Type B pancreatic cell (in vitro differentiated cells): Measurements from ENCODE around the gene KNTC1. TPM values are rescaled to one million over a fixed set of nuclear protein-coding genes. Genes with fewer than 3 reads are reported as not detected.
"Not testable (repeated sequence)": the region's sequence is repeated elsewhere in the genome, so short reads cannot be mapped to it uniquely, and the experiment has no call there.

ENCODE experiments used
- DNase-seq: peaks from one replicate; pipeline ENCODE4 v3.0.0; 2021; ENCODE audit warnings: mixed read lengths; ENCODE audit not compliant: unreplicated experiment; ENCODE audit errors: extremely low spot score
- H3K27ac Mint-ChIP-seq: 2 replicates; pipeline ENCODE4 v1.8.0; 2021; ENCODE audit warnings: mild to moderate bottlenecking, mixed read lengths
- H3K27me3 Mint-ChIP-seq: 2 replicates; pipeline ENCODE4 v1.8.0; 2021; ENCODE audit warnings: mixed read lengths
- H3K36me3 Mint-ChIP-seq: 2 replicates; pipeline ENCODE4 v1.8.0; 2021; ENCODE audit warnings: mixed read lengths
- H3K4me1 Mint-ChIP-seq: one replicate; pipeline ENCODE4 v1.8.0; 2021; ENCODE audit warnings: mixed read lengths; ENCODE audit not compliant: unreplicated experiment
- H3K4me3 Mint-ChIP-seq: 2 replicates; pipeline ENCODE4 v1.8.0; 2021; ENCODE audit warnings: mild to moderate bottlenecking, mixed read lengths
- H3K9me3 Mint-ChIP-seq: 2 replicates; pipeline ENCODE4 v1.8.0; 2021; ENCODE audit warnings: mixed read lengths
- total RNA-seq: library from RNA; stranded (reverse); gene quantifications from 2 replicates; pipeline ENCODE4 v1.2.1, GENCODE V29; 2021; ENCODE audit warnings: low replicate concordance
- TF ChIP-seq, protein P1 (sequence below): fragments of 200-600 bp; sonication (generic); conservative IDR thresholded peaks from 2 replicates; pipeline ENCODE4 v1.5.0; 2021; ENCODE audit warnings: antibody characterized with exemption, mild to moderate bottlenecking

The KNTC1 gene
- total RNA-seq, 1 donor from 2014 or later: 74.8 TPM

DNA sequence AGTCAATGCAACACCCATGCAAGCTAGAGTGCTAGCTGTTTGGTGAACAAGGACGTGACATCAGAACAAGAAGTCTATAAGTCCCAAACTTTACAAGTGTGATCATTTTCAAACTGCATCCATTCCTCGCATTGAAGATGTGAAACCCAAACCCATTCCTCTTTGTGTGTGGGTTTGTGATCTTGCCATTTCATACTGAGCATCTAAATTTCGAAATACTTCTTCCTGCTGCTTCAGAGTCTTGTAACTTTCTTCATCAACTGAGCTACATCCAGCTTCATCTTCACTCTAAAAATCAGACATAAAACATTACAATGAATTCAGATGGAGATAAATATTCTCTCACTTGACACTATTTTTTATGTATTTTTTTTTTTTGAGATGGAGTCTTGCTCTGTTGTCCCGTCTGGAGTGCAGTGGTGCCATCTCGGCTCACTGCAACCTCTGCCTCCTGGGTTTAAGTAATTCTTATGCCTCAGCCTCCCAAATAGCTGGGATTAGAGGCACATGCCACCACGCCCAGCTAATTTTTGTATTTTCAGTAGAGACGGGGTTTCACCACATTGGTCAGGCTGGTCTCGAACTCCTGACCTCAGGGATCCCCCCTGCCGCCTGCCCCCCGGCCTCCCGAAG, 21.5 kb upstream of the KNTC1 start:
- H3K27ac Mint-ChIP-seq: peak overlapping the region; percentile 17
- peaks cover 23% of the 10 kb centered on the region for H3K36me3 Mint-ChIP-seq
- H3K27me3 Mint-ChIP-seq: no peaks in the 10 kb centered on the region
- H3K4me1 Mint-ChIP-seq: peaks cover 10% of the 10 kb centered on the region
- TF ChIP-seq, protein P1, sequence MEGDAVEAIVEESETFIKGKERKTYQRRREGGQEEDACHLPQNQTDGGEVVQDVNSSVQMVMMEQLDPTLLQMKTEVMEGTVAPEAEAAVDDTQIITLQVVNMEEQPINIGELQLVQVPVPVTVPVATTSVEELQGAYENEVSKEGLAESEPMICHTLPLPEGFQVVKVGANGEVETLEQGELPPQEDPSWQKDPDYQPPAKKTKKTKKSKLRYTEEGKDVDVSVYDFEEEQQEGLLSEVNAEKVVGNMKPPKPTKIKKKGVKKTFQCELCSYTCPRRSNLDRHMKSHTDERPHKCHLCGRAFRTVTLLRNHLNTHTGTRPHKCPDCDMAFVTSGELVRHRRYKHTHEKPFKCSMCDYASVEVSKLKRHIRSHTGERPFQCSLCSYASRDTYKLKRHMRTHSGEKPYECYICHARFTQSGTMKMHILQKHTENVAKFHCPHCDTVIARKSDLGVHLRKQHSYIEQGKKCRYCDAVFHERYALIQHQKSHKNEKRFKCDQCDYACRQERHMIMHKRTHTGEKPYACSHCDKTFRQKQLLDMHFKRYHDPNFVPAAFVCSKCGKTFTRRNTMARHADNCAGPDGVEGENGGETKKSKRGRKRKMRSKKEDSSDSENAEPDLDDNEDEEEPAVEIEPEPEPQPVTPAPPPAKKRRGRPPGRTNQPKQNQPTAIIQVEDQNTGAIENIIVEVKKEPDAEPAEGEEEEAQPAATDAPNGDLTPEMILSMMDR: no peak
- no peaks in the 10 kb centered on the region for H3K9me3 Mint-ChIP-seq
- H3K4me3 Mint-ChIP-seq: no peak overlapping the region
- DNase-seq: no peak

DNA sequence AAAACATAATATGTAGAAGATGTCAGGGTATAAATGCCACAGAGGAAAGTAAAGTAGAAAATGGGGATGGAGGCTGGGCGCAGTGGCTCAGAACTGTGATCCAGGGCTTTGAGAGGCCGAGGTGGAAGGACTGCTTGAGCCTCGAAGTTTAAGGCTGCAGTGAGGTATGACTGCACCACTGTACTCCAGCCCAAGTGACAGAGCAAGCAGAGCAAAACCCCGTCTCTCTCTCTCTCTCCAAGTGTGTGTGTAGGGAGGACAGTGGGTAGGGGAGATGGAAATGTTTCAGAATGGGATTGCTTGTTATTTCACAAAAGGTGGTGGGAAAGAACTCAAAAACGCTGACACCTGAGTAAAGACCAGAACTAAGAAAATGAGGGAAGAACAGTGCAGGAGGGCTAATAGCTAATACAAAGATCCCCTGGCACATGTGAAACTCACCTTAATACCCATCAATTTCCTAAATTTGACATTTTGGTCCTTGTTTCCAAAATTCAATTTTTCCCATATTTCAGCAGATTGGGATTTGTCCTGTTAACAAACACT, 20.6 kb upstream of the KNTC1 start:
- Mint-ChIP-seq H3K27me3 (no peaks in the 10 kb centered on the region), H3K4me1 (peaks cover 3% of the 10 kb centered on the region), H3K27ac (no peak overlapping the region), H3K9me3 (no peaks in the 10 kb centered on the region), H3K4me3 (no peak overlapping the region), H3K36me3 (peaks cover 24% of the 10 kb centered on the region)
- TF ChIP-seq, protein P1: no peak
- DNase-seq: no peak

DNA sequence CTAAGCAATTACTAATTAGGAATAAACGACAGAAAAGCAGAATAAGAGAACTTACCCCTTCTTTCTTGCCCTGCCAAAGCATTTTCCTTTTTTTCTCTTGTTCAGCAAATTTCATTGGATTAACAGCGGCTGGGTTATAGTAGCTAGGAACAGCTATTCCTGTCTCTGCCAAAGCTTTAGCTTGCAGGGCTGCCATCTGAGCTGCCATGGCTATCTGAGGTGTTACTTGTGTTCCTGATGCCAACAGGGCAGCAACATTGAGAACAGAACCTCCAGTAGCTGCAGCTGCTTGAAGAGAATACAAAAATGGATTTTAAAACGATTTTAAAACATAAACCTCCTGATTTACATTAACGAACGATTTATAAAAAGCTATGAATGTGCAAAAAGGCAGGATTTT, 18.9 kb upstream of the KNTC1 start:
- DNase-seq: no peak
- no peak overlapping the region for H3K27ac Mint-ChIP-seq
- peaks cover 29% of the 10 kb centered on the region for H3K36me3 Mint-ChIP-seq
- H3K4me1 Mint-ChIP-seq: no peaks in the 10 kb centered on the region
- TF ChIP-seq, protein P1: no peak
- H3K27me3 Mint-ChIP-seq: no peaks in the 10 kb centered on the region
- H3K4me3 Mint-ChIP-seq: no peak overlapping the region
- H3K9me3 Mint-ChIP-seq: no peaks in the 10 kb centered on the region

DNA sequence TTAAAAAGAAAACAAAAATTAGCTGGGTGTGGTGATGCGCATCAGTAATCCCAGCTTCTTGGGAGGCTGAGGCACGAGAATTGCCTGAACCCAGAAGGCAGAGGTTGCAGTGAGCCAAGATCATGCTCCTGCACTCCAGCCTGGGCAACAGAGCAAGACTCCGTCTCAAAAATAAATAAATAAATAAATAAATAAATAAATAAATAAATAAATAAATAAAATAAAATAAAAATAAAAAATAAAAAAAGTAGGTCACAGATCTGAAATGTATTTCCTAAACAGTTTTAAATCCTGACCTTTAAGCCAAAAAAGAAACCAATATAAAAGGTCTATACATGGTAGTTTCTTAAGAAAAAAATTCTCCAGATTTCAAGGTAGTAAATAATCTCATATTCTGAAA, 14.0 kb upstream of the KNTC1 start:
- not testable (repeated sequence) for H3K27me3 Mint-ChIP-seq, DNase-seq, H3K4me3 Mint-ChIP-seq, H3K27ac Mint-ChIP-seq, H3K9me3 Mint-ChIP-seq, H3K4me1 Mint-ChIP-seq
- peaks cover 43% of the 10 kb centered on the region for H3K36me3 Mint-ChIP-seq

DNA sequence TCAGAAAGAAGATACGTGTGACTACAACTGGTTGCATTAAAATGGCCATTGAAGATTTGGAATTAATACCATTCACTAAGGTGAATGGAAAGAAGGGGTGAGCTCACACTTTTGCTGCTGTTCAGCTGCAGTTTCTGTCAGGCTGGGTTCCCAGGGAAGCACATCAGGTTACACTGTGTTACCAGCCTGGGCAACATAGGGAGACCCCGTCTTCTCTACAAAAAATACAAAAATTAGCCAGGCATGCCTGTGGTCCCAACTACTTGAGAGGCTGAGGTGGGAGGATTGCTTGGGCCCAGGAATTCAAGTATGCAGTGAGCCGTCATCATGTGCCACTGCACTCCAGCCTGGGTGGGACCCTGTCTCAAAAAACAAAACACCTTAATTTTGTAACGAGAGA, 13.4 kb upstream of the KNTC1 start:
- no peaks in the 10 kb centered on the region for H3K4me1 Mint-ChIP-seq
- TF ChIP-seq, protein P1: no peak
- DNase-seq: no peak
- H3K36me3 Mint-ChIP-seq: peaks cover 42% of the 10 kb centered on the region
- H3K27me3 Mint-ChIP-seq: no peaks in the 10 kb centered on the region
- peak overlapping the region; percentile 53 for H3K27ac Mint-ChIP-seq
- no peaks in the 10 kb centered on the region for H3K9me3 Mint-ChIP-seq
- H3K4me3 Mint-ChIP-seq: no peak overlapping the region

DNA sequence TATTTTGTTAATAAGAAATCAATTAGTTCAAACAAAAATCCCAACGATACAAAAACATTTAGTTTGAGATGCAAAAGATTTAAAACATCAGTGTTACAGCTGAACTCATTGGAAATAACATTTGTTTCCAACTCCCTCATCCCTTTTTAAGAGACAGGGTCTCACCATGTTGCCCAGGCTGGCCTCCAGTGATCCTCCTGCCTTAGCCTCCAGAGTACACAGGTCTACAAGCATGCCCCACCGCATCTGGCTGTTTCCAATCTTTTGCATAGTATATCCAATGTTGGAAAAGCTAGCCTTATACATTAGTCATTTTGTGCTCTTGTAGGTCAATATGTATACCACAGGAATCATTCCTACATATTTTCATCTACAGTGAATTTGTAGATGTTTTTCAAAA, 11.8 kb upstream of the KNTC1 start:
- DNase-seq: no peak
- Mint-ChIP-seq H3K27ac (peak overlapping the region; percentile 32), H3K27me3 (no peaks in the 10 kb centered on the region), H3K4me1 (no peaks in the 10 kb centered on the region), H3K9me3 (no peaks in the 10 kb centered on the region), H3K36me3 (peaks cover 50% of the 10 kb centered on the region), H3K4me3 (no peak overlapping the region)
- TF ChIP-seq, protein P1: no peak
